Fibroblast of the conjunctiva (primary cell): Measurements from ENCODE around the gene S100A8.
"Not testable (repeated sequence)": the region's sequence is repeated elsewhere in the genome, so short reads cannot be mapped to it uniquely, and the experiment has no call there.

ENCODE experiments used
- DNase-seq: peaks from one replicate; pipeline ENCODE4 v3.0.0-alpha.2; 2010; ENCODE audit warnings: low read depth

Gene S100A8

DNA sequence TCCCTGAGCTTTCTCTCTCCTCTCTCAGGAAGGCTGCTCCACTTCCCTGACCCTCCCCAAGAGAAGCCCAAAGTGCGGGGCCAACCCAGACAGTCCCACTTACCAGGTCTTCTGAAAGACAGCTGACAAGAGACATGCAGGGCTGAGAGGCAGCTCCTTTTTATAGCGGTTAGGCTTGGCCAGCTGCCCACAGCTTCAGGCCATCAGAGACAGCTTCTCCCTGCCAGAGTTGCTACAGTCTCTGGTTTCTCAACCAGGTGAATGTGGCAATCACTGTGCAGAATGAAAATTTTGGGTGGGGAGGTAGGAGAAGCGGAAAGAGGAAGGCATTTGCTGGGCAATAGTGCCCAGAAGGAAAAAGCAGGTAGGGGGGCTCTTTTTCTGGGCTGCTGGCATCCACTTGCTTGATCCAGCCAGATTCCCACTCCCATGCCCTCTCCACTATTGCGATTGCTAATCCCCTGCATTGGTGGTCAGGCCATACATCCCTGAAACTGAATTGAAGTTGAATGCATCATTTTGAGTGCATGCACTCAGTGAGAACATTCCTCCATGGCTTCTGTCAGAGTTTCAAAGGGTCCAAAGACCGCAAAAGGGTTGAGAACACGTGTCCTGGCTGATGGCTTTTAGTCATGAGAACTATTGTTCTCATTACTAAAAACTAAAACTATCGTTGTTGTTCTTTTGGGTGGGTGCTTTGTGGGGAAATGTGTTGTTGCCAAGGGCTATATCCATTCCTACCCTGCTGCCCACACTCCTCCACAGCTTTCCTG is at the start of gene S100A8:
S100A8 (minus strand) TSS at position 136 of the 773 bp plus-strand sequence. CDS start 538 bp downstream, outside the sequence.
- DNase-seq: no peak

DNA sequence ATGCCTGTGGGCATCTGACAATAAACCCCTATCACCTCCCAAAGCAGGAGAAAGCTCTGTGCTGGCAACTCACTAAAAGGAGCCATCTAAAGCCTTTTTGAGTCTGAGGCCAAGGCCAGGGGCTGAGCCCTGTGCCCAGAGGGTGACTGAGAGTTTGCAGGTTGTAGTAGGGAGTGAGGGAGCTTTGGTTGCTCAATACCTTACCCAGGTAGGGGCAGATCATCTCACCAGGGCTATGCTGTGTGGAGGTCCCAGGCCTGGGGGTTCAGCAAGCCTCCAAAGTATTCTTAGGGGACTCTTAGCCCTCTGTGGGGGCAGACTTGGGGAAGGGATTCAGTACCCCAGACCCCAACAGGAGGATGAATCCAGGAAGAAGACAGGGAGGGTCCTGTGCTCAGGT is 48.4 kb upstream of the S100A8 start:
- no peak for DNase-seq

- DNase-seq: no peak
Observed at GRCh38 chr1:153438599-153438998, 47.7 kb upstream of the S100A8 start.

DNA sequence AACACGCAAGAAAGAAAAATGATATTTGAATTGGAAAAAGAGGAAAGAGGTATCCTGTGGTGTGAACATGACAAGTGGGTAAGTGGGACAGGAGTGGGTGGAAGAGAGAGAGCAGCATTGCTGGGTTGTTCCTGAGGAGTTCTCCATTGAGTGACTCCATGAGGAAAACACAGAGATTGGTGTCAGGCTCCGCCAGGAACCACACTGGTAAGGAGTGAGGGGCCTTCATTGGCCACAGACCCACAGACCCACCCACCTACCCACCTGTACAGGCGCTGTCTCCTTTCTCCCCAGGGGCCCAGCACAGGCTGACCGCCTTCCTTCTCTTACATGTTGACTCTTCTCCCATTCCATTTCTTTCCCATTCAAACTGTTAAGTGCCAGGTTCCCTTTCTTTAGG is 46.4 kb upstream of the S100A8 start:
- DNase-seq: no peak

- no peak for DNase-seq
Observed at GRCh38 chr1:153434746-153435455, 44.0 kb upstream of the S100A8 start.

DNA sequence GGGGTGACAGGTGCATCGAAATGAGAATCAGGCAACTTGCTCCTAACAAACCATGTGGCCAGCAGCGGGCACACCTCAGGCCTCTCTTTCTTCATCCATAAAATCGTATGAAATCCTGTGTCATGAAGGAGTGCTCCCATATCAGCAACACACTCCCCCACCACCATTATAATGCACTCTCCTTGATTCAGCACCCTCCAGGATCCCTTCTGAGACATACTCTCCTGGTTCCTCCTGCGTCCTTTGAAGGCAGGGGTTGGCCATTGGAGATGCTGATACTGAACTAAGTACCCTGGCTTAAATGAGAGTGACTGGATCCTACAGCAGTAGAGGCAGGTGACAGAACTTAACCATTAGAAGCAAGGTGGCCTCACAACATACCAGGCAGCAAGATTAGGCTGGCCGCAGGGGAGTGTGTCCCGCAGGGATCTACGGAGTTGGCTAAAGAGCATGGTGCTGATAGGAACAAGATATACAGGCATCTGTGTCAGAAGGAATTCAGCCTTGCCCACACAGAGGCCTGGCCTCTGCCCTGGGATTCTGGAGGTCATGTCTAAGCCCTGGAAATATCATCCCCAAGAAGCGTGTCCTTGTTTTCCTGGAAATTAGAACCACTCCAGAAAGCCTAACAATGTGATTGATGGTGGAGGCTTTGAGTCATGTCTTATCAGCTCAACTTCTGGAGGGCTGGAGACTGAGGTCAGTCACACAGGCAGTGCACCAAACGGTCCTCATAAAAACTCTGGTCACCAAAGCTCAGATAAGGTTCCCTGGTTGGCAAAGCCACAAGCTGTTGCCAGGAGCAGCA is 42.2 kb upstream of the S100A8 start:
- no peak for DNase-seq

DNA sequence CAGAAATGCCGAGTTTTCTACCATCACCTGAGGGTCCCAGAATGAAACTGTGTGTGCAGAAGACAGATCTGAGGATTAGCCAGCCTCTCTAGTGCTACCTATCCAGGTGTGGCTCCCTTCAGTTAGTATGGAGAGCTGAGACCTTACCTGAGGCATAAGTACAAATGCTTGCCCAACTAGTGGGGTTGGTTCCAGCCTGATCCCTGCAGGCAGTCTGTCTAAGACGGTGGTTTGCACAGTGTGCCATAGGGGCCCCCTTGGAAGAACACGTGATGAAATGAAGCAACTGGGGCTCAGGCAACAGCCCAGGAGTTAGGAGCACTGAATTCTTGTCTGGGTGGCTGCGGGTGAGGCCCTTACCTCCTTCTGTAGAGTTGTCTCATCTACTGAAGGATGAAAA is 41.1 kb upstream of the S100A8 start:
- DNase-seq: no peak

- no peak for DNase-seq
Observed at GRCh38 chr1:153431427-153431826, 40.6 kb upstream of the S100A8 start.

DNA sequence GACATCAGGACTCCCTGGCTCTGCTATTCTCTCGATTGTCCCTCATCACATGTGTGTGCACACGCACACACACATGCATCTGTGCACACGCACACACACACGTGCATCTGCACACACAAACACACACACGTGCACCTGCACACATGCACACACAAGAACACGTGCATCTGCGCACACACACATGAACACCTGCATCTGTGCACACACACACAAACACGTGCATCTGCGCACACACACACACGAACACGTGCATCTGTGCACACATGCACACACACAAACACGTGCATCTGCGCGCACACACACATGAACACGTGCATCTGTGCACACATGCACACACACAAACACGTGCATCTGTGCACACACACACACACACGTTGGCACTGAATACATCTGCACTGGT is 40.1 kb upstream of the S100A8 start:
- DNase-seq: no peak

GRCh38 chr1:153430561-153430960 is 39.7 kb upstream of the S100A8 start:
- no peak for DNase-seq

- no peak for DNase-seq
Observed at GRCh38 chr1:153430166-153430553, 39.3 kb upstream of the S100A8 start.

- no peak for DNase-seq
Observed at GRCh38 chr1:153429266-153430165, 38.6 kb upstream of the S100A8 start.

DNA sequence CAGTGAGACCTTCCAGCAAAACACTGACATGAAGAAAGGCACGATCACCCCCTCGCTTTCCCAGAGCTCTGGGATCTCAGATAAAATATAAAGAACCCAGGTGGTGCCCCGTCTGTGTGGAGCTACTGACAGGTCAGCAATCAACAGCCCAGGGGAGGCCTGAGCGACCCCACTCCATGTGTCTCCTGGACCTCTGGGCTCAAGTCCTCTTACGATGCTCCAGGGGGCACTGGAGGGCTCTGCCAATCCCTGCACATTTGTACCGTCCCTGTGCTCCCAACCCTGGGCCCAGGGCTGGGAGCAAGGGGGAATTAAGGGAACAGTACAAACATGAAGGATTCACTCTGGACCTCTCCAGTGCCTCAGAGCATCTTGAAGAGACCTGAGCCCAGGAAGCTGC is 37.9 kb upstream of the S100A8 start:
- DNase-seq: no peak

GRCh38 chr1:153428073-153428638 is 37.3 kb upstream of the S100A8 start:
- no peak for DNase-seq

- DNase-seq: no peak
Observed at GRCh38 chr1:153426809-153427208, 35.9 kb upstream of the S100A8 start.

DNA sequence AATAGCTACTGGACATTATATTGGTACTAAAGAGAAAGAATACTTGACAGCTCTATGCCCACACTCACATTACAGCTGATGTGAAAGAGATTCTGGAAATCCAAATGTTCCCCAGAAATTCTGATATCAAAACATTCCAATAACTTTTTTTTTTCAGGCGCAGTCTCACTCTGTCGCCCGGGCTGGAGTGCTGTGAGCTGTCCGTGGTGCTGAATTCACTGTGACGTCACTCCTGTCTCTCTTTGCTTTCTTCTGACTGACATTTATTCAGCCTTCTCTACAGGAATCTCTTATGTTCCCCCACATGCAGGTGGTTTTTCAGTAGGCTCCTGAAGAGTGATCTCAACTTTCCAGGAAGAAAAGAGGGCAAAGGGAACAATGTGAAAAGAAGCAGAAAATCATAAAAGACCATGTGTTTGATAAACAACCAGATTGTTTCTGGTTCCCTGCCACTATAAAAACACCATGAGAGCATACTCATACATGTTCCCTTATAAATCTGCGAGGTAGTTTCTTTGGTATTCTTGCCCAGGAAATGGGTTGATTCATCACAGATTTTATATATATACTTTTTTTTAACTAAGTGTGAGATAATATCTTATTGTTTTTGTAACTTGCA is 31.7 kb upstream of the S100A8 start:
- peak; percentile 26 for DNase-seq

- DNase-seq: no peak
Observed at GRCh38 chr1:153420306-153420705, 29.4 kb upstream of the S100A8 start.

GRCh38 chr1:153419436-153419793 is 28.5 kb upstream of the S100A8 start:
- DNase-seq: not testable (repeated sequence)

- DNase-seq: not testable (repeated sequence)
Observed at GRCh38 chr1:153418758-153419435, 28.0 kb upstream of the S100A8 start.

DNA sequence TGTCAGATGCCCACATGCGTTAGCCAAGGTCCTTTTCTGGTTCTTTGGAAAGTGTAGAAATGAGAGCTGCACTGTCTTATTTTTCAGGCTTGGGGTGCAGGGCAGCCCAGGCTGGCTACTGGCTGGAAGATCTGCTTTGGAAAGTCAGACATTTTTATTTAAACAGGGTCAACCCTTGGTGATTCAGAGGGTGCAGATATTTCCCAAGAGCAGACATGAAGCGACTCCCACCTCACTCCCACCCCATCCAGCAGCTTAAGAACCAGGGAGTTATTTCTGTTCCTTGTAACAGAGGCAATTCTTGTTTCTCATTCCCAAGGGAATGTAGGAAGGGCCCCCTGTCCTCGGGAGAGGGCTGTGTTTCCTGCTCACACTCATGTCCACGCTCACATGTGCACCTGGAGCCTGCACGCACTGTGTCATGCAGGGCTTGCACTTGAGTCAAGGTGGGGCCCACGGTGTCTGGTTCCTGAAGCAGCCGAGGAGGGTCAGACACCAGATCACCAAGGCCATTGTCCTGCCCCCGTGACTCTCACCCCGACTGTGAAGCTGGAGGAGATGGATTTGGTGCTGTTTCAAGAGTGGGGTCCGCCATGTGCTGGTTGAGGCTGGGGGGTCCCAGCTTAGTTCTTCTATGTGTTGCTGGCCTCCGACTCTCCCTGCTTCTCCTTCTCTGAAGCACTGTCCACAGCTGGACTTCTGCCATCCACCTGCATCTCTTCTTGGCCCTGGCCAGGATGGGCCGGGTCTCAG is 26.4 kb upstream of the S100A8 start:
- DNase-seq: no peak
